ENCODE data around the gene FCSK. TPM values are rescaled to one million over a fixed set of nuclear protein-coding genes. Genes with fewer than 3 reads are reported as not detected.
"Not testable (repeated sequence)": the region's sequence is repeated elsewhere in the genome, so short reads cannot be mapped to it uniquely, and the experiment has no call there.

Gene FCSK
- total RNA-seq, result 11.6 TPM

GRCh38 chr16:70454222-70455034 lies at the start of gene FCSK:
Gene FCSK (plus strand): TSS chr16:70454595. CDS start chr16:70463191, 8,596 bp downstream.
- peak; percentile 61 to 80 (median 79) for DNase-seq (ENCODE audit: low read depth in 2 of 3, low spot score in 2 of 3)

- not testable (repeated sequence) for DNase-seq (ENCODE audit: low read depth in 2 of 3, low spot score in 2 of 3)
These were observed 48.3 kb upstream of the FCSK start for GRCh38 chr16:70406104-70406503.

GRCh38 chr16:70407811-70408274 lies 46.6 kb upstream of the FCSK start:
- no peak for DNase-seq (ENCODE audit: low read depth in 2 of 3, low spot score in 2 of 3)

GRCh38 chr16:70410734-70411133 lies 43.7 kb upstream of the FCSK start:
- DNase-seq (ENCODE audit: low read depth in 2 of 3, low spot score in 2 of 3), result no peak

GRCh38 chr16:70412385-70412784 lies 42.0 kb upstream of the FCSK start:
- DNase-seq (ENCODE audit: low read depth in 2 of 3, low spot score in 2 of 3), result no peak

- not testable (repeated sequence) for DNase-seq (ENCODE audit: low read depth in 2 of 3, low spot score in 2 of 3)
These were observed 40.8 kb upstream of the FCSK start for GRCh38 chr16:70413572-70413971.

GRCh38 chr16:70416748-70417616 lies 37.4 kb upstream of the FCSK start:
- no peak for DNase-seq (ENCODE audit: low read depth in 2 of 3, low spot score in 2 of 3)

- no peak for DNase-seq (ENCODE audit: low read depth in 2 of 3, low spot score in 2 of 3)
These were observed 36.7 kb upstream of the FCSK start for GRCh38 chr16:70417661-70418060.

GRCh38 chr16:70418274-70418992 lies 36.0 kb upstream of the FCSK start:
- no peak for DNase-seq (ENCODE audit: low read depth in 2 of 3, low spot score in 2 of 3)

- DNase-seq (ENCODE audit: low read depth in 2 of 3, low spot score in 2 of 3), result no peak
These were observed 35.4 kb upstream of the FCSK start for GRCh38 chr16:70418993-70419318.

- no peak for DNase-seq (ENCODE audit: low read depth in 2 of 3, low spot score in 2 of 3)
These were observed 34.7 kb upstream of the FCSK start for GRCh38 chr16:70419384-70420327.

- no peak for DNase-seq (ENCODE audit: low read depth in 2 of 3, low spot score in 2 of 3)
These were observed 33.4 kb upstream of the FCSK start for GRCh38 chr16:70421014-70421413.

GRCh38 chr16:70421473-70422311 lies 32.7 kb upstream of the FCSK start:
- no peak for DNase-seq (ENCODE audit: low read depth in 2 of 3, low spot score in 2 of 3)

- no peak for DNase-seq (ENCODE audit: low read depth in 2 of 3, low spot score in 2 of 3)
These were observed 31.9 kb upstream of the FCSK start for GRCh38 chr16:70422543-70422942.

GRCh38 chr16:70427786-70428177 lies 26.6 kb upstream of the FCSK start:
- no peak for DNase-seq (ENCODE audit: low read depth in 2 of 3, low spot score in 2 of 3)

GRCh38 chr16:70428178-70428998 lies 26.0 kb upstream of the FCSK start:
- peak in 2 of 3 donors; percentile 93 for DNase-seq (ENCODE audit: low read depth in 2 of 3, low spot score in 2 of 3)

GRCh38 chr16:70429888-70430666 lies 24.3 kb upstream of the FCSK start:
- no peak for DNase-seq (ENCODE audit: low read depth in 2 of 3, low spot score in 2 of 3)
